Endothelial cell (in vitro differentiated cells): Measurements from ENCODE around the gene RAP1GAP. TPM values are rescaled to one million over a fixed set of nuclear protein-coding genes. Genes with fewer than 3 reads are reported as not detected.
A peak's percentile ranks its signal among the peaks of the same experiment; 100 is the strongest.

Experiments used
- DNase-seq: peaks from one replicate; pipeline ENCODE4 v3.0.0; 2021; ENCODE audit warnings: low spot score
- H3K27ac Mint-ChIP-seq: one replicate; pipeline ENCODE4 v1.8.0; 2021; ENCODE audit warnings: mixed read lengths, inconsistent platforms; ENCODE audit not compliant: unreplicated experiment
- H3K27me3 Mint-ChIP-seq: one replicate; pipeline ENCODE4 v1.8.0; 2021; ENCODE audit warnings: mild to moderate bottlenecking, moderate library complexity, mixed read lengths, inconsistent platforms; ENCODE audit not compliant: unreplicated experiment
- H3K36me3 Mint-ChIP-seq: one replicate; pipeline ENCODE4 v1.8.0; 2021; ENCODE audit warnings: mild to moderate bottlenecking, low read depth, mixed read lengths, inconsistent platforms; ENCODE audit not compliant: unreplicated experiment
- H3K4me1 Mint-ChIP-seq: one replicate; pipeline ENCODE4 v1.8.0; 2021; ENCODE audit warnings: mild to moderate bottlenecking, mixed read lengths, inconsistent platforms; ENCODE audit not compliant: unreplicated experiment
- H3K4me3 Mint-ChIP-seq: one replicate; pipeline ENCODE4 v1.8.0; 2021; ENCODE audit warnings: mild to moderate bottlenecking, mixed read lengths, inconsistent platforms; ENCODE audit not compliant: unreplicated experiment
- H3K9me3 Mint-ChIP-seq: one replicate; pipeline ENCODE4 v1.8.0; 2021; ENCODE audit warnings: mixed read lengths, inconsistent platforms; ENCODE audit not compliant: unreplicated experiment
- CTCF ChIP-seq: fragments of 200-600 bp; sonication (generic); IDR thresholded peaks from one replicate; pipeline ENCODE4 v1.5.0; 2021; ENCODE audit warnings: antibody characterized with exemption; ENCODE audit not compliant: unreplicated experiment
- total RNA-seq: library from RNA; stranded (reverse); fragmentation: NEBNext Ultra II Directional; extraction: Animal tissue kit (Norgen Biotek cat#: 25700); gene quantifications from one replicate; pipeline ENCODE4 v1.2.1, GENCODE V29; 2021; ENCODE audit not compliant: unreplicated experiment

The RAP1GAP gene
- total RNA-seq, 1 donor from 2014 or later, result 0.56 TPM

DNA sequence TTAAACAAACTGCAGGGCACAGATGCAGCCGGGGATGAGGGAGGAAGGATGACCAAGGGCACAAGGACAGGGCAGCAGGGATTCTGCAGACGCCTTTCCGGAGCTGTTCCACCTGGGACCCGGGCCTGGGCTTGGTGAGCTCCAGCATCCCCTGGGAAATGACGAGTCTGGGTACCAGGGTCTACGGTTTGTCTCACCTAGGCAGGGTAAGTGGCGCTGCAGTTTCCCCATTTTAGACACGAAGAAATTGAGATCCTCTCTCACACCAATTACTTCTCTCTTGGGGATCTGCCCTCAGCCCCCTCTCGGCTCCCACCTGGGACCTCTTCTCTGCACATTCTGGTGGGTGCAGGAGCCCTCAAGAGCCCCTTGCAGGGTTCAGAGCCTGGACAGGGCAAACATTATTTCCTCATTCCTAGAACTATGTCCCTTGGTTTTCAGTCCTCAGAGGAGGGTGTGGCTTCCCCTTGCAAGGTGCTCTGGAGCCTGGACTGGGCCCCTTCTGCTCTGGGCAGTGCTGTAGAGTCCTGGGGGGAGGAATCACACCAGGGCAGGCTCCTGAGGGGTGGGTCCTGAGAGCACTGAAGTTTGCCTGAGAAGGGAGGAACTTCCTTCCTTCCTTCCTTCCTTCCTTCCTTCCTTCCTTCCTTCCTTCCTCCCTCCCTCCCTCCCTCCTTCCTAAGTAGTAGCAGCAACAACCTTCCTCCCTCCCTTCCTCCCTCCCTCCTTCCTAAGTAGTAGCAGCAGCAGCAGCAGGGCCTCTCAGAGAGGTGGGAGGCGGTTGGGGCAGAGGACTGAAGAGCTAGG is 16.0 kb downstream of the RAP1GAP start:
- Mint-ChIP-seq H3K4me3 (peak overlapping the region; percentile 21), H3K27ac (no peak overlapping the region), H3K27me3 (peaks cover 14% of the 10 kb centered on the region), H3K4me1 (peaks cover 3% of the 10 kb centered on the region), H3K9me3 (no peaks in the 10 kb centered on the region), H3K36me3 (no peaks in the 10 kb centered on the region)
- no peak for TF ChIP-seq CTCF
- DNase-seq, result no peak

GRCh38 chr1:21652101-21652936 is 16.8 kb downstream of the RAP1GAP start:
- Mint-ChIP-seq H3K4me3 (peak overlapping the region; percentile 21), H3K27me3 (peaks cover 14% of the 10 kb centered on the region), H3K9me3 (no peaks in the 10 kb centered on the region), H3K36me3 (no peaks in the 10 kb centered on the region), H3K4me1 (peaks cover 3% of the 10 kb centered on the region), H3K27ac (no peak overlapping the region)
- no peak for TF ChIP-seq CTCF
- DNase-seq, result no peak

DNA sequence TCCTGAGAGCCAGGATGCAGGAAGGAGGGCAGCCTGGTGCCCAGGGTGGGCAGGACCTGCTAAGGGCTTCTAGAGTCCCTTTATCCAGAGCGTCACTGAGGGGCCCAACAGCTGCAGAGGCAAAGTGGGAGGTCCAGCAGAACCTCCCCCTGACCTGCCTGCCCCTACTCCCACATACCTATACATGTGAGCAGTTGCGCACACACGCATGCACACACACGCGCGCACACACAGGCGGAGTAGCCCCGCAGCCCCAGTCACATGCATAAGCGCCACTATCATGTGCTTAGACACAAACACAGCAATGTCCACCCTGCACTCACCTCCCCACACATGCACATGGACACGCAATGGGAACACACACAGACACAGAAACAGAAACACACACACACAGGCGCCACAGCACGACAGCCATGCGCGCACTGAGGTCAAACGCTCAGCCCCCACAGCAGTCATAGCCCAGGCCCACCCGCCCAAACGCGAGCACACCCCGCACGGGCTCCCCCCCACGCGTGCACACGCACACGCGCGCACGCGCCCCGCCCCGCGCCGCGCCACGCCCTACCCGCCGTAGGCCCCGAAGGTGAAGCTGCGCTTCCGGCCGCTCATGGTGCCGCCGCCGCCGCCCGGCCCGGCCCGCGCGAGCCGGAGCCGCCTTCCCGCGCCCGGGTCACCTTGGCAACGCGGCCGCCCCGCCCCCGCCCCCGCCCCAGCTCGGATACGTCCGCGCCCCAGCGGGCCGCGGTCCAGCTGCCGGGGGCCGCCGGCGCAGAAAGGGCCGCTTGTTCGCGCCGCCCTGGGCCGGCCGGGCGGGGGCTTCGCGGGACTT is 17.7 kb downstream of the RAP1GAP start:
- peaks cover 3% of the 10 kb centered on the region for H3K4me1 Mint-ChIP-seq
- peak overlapping the region; percentile 89 for H3K4me3 Mint-ChIP-seq
- peaks cover 14% of the 10 kb centered on the region for H3K27me3 Mint-ChIP-seq
- H3K27ac Mint-ChIP-seq, result peak overlapping the region; percentile 44
- no peak for TF ChIP-seq CTCF
- H3K9me3 Mint-ChIP-seq, result no peaks in the 10 kb centered on the region
- DNase-seq, result no peak
- no peaks in the 10 kb centered on the region for H3K36me3 Mint-ChIP-seq

- Mint-ChIP-seq H3K27ac (no peak overlapping the region), H3K36me3 (no peaks in the 10 kb centered on the region), H3K4me1 (peaks cover 3% of the 10 kb centered on the region), H3K27me3 (peaks cover 15% of the 10 kb centered on the region), H3K9me3 (no peaks in the 10 kb centered on the region), H3K4me3 (no peak overlapping the region)
- no peak for TF ChIP-seq CTCF
- DNase-seq, result no peak
Measured at GRCh38 chr1:21650400-21650799, 18.8 kb downstream of the RAP1GAP start.
